ENCODE measurements around the gene RNF14. TPM values are rescaled to one million over a fixed set of nuclear protein-coding genes. Genes with fewer than 3 reads are reported as not detected.

The RNF14 gene
- total and polyA plus RNA-seq, 2 of the 8 experiments (the other 6 are each of a cell fraction or from before 2014, with no cell fraction given) = 4.7 to 20.2 TPM

DNA sequence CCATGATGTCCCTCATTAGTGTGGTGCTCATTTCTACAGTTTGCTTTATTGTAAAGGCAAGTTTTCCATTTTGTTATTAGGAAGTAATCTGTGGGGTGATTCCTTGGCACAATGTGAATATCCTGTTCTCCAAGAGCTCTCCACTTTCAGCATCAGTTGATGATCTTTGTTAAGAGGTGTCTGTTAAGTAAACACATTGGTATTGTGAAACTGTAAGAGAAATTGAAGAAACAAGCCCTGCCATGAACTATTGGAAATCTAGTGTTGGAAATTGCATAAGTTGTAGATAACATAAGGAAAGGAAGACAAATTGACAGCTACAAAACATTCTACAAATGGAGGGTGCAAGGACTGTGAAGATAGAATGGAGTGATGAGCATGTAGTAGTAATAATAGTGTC is 17.2 kb downstream of the RNF14 start:
- Histone ChIP-seq H3K9me3 (ENCODE audit: insufficient read depth in 2 of 2, low read depth in 1 of 2, low read length in 1 of 2) (no peaks in the 10 kb centered on the region), H4K91ac (replicated peaks; ENCODE audit: insufficient read length, low read length) (no peak overlapping the region), H3K36me3 (ENCODE audit: control insufficient read depth in 2 of 4, insufficient read depth in 4 of 4, low read length in 3 of 4) (peaks cover 0 to 27% (median 11%) of the 10 kb centered on the region in 4 experiments; a peak in 5 of 8 replicates), H2BK20ac (ENCODE audit: low read length) (no peak overlapping the region), H4K8ac (ENCODE audit: extremely low read depth, insufficient read depth, low read length) (no peak overlapping the region), H4K20me1 (replicated peaks in 1 of 2; ENCODE audit: control insufficient read depth in 1 of 2, insufficient read depth in 2 of 2, low read length in 2 of 2) (no peaks in the 10 kb centered on the region), H3K27ac (ENCODE audit: low read depth, low read length) (no peak overlapping the region), H3K4me1 (replicated peaks in 1 of 4; ENCODE audit: control insufficient read depth in 3 of 4, insufficient read depth in 4 of 4, low read length in 3 of 4) (no peaks in the 10 kb centered on the region), H3K14ac (ENCODE audit: insufficient read length) (no peak overlapping the region), H3K27me3 (replicated peaks in 1 of 4; ENCODE audit: control insufficient read depth in 3 of 4, extremely low read depth in 1 of 4, insufficient read depth in 3 of 4, low read length in 3 of 4) (no peaks in the 10 kb centered on the region), H3K23ac (ENCODE audit: insufficient read length) (no peak overlapping the region), H3K79me2 (ENCODE audit: control insufficient read depth in 1 of 2, insufficient read depth in 2 of 2, low read length in 2 of 2) (no peaks in the 10 kb centered on the region), H3K18ac (ENCODE audit: extremely low read depth, low read length) (no peak overlapping the region), H3K9ac (replicated peaks in 1 of 4; ENCODE audit: extremely low read depth in 1 of 4, low read depth in 3 of 4, low read length in 3 of 4) (no peak overlapping the region), H3K56ac (replicated peaks; ENCODE audit: insufficient read length, low read depth, low read length) (no peak overlapping the region), H3K23me2 (ENCODE audit: low read depth, low read length) (no peaks in the 10 kb centered on the region), H2BK15ac (ENCODE audit: low read length) (no peak overlapping the region), H2AK5ac (ENCODE audit: low read depth, low read length) (no peak overlapping the region), H2BK5ac (ENCODE audit: low read depth, low read length) (no peak overlapping the region), H2AFZ (ENCODE audit: low read length) (no peak overlapping the region), H4K5ac (ENCODE audit: insufficient read length, low read depth, low read length) (no peak overlapping the region), H3K4me3 (ENCODE audit: extremely low read depth in 1 of 4, insufficient read depth in 2 of 4, low read depth in 3 of 4, low read length in 4 of 4) (no peak overlapping the region), H2BK120ac (replicated peaks; ENCODE audit: low read depth, low read length) (no peak overlapping the region), H3K79me1 (ENCODE audit: low read depth, low read length) (no peaks in the 10 kb centered on the region), H3K4me2 (ENCODE audit: insufficient read depth in 1 of 2, low read depth in 2 of 2, low read length in 2 of 2) (no peak overlapping the region), H2BK12ac (ENCODE audit: low read depth, low read length) (no peak overlapping the region), H3K4ac (replicated peaks; ENCODE audit: insufficient read length, low read depth, low read length) (no peak overlapping the region)
- FAIRE-seq (no peak), DNase-seq (ENCODE audit: low read depth in 1 of 2, low spot score in 2 of 2) (no peak)
- POLR2A ChIA-PET (ENCODE audit: partially characterized antibody) = interaction anchor here (0.9 to 1.1 kb wide), 2 partner anchors 11 to 17 kb away, joined by 3 to 4 read pairs; partner anchors contain the start of gene RNF14
- CTCF ChIA-PET (ENCODE audit: partially characterized antibody) = interaction anchor here (1.1 to 2.4 kb wide), 4 partner anchors 17 to 157 kb away, joined by 5 to 8 read pairs (median 7); partner anchors contain the start of genes GNPDA1 and RNF14
- no peak for TF ChIP-seq TEAD4 (IDR thresholded peaks at IDR 0.05; ENCODE audit: low read depth, low read length)
- TF ChIP-seq JUND (IDR thresholded peaks at IDR 0.05; ENCODE audit: low read length) = no peak
- TF ChIP-seq HDAC2 (IDR thresholded peaks at IDR 0.05; ENCODE audit: borderline replicate concordance in 1 of 2, low read depth in 2 of 2, low read length in 2 of 2) = no peak
- no peak for TF ChIP-seq CHD2 (IDR thresholded peaks at IDR 0.05; ENCODE audit: low read length)
- TF ChIP-seq CBX5 (IDR thresholded peaks at IDR 0.05; ENCODE audit: low read depth, low read length) = no peak
- no peak for TF ChIP-seq POLR2AphosphoS5 (IDR thresholded peaks at IDR 0.05; ENCODE audit: low read depth, low read length)
- no peak for TF ChIP-seq GTF2F1 (IDR thresholded peaks at IDR 0.05; ENCODE audit: borderline replicate concordance, low read depth, low read length)
- no peak for TF ChIP-seq RNF2 (IDR thresholded peaks at IDR 0.05; ENCODE audit: borderline replicate concordance, low read depth, low read length, missing control alignments, poor library complexity, severe bottlenecking)
- TF ChIP-seq SIX5 (IDR thresholded peaks at IDR 0.05; ENCODE audit: low read depth, low read length) = no peak
- no peak for TF ChIP-seq SP4 (IDR thresholded peaks at IDR 0.05; ENCODE audit: low read length)
- no peak for TF ChIP-seq ASH2L (IDR thresholded peaks at IDR 0.05; ENCODE audit: low read length)
- TF ChIP-seq JUN (IDR thresholded peaks at IDR 0.05; ENCODE audit: low read depth, low read length) = no peak
- no peak for TF ChIP-seq SAP30 (IDR thresholded peaks at IDR 0.05; ENCODE audit: insufficient read depth, insufficient replicate concordance, low read length)
- no peak for TF ChIP-seq KDM4A (IDR thresholded peaks at IDR 0.05; ENCODE audit: low read depth, low read length, severe bottlenecking)

All from H1 (cell line).